GM19238 (cell line): Measurements from ENCODE around the gene ASPSCR1.
"Not testable (repeated sequence)": the region's sequence is repeated elsewhere in the genome, so short reads cannot be mapped to it uniquely, and the experiment has no call there.

Experiments used
- DNase-seq: peaks from one replicate; pipeline ENCODE4 v3.0.0; 2011; ENCODE audit warnings: low spot score; ENCODE audit not compliant: insufficient read length

The ASPSCR1 gene

GRCh38 chr17:82038796-82039409, 61.5 kb downstream of the ASPSCR1 start:
- not testable (repeated sequence) for DNase-seq

- no peak for DNase-seq
Observed at GRCh38 chr17:82039695-82040299, 62.4 kb downstream of the ASPSCR1 start.

GRCh38 chr17:82041144-82041814, 63.9 kb downstream of the ASPSCR1 start:
- DNase-seq = no peak

GRCh38 chr17:82042649-82043048, 65.2 kb downstream of the ASPSCR1 start:
- DNase-seq = no peak

- no peak for DNase-seq
Observed at GRCh38 chr17:82043507-82043906, 66.1 kb downstream of the ASPSCR1 start.

GRCh38 chr17:82045936-82046484, 68.6 kb downstream of the ASPSCR1 start:
- no peak for DNase-seq

GRCh38 chr17:82046903-82047302, 69.5 kb downstream of the ASPSCR1 start:
- DNase-seq = no peak

GRCh38 chr17:82047379-82047778, 70.0 kb downstream of the ASPSCR1 start:
- no peak for DNase-seq

GRCh38 chr17:82047914-82048570, 70.6 kb downstream of the ASPSCR1 start:
- no peak for DNase-seq

- no peak for DNase-seq
Observed at GRCh38 chr17:82048571-82048971, 71.1 kb downstream of the ASPSCR1 start.

GRCh38 chr17:82049106-82049505, 71.7 kb downstream of the ASPSCR1 start:
- no peak for DNase-seq

- DNase-seq = no peak
Observed at GRCh38 chr17:82049521-82049971, 72.1 kb downstream of the ASPSCR1 start.

GRCh38 chr17:82050152-82050760, 72.8 kb downstream of the ASPSCR1 start:
- no peak for DNase-seq

GRCh38 chr17:82050761-82051641, 73.6 kb downstream of the ASPSCR1 start:
- peak; percentile 48 for DNase-seq

- DNase-seq = peak; percentile 98
Observed at GRCh38 chr17:82051776-82052637, 74.6 kb downstream of the ASPSCR1 start, which contains the start of the genes GPS1 and RFNG. TSS of gene GPS1 (plus strand) at chr17:82051898. CDS start at chr17:82051932, 34 bp downstream. TSS of gene RFNG (minus strand) at chr17:82051811. CDS start at chr17:82051766, 45 bp downstream.

GRCh38 chr17:82052638-82053059, 75.2 kb downstream of the ASPSCR1 start:
- no peak for DNase-seq

- DNase-seq = no peak
Observed at GRCh38 chr17:82053130-82053529, 75.7 kb downstream of the ASPSCR1 start.

GRCh38 chr17:82053556-82054263, 76.3 kb downstream of the ASPSCR1 start:
- DNase-seq = no peak
